ENCODE measurements around the gene C1QTNF12.
"Not testable (repeated sequence)": the region's sequence is repeated elsewhere in the genome, so short reads cannot be mapped to it uniquely, and the experiment has no call there.

The C1QTNF12 gene

DNA sequence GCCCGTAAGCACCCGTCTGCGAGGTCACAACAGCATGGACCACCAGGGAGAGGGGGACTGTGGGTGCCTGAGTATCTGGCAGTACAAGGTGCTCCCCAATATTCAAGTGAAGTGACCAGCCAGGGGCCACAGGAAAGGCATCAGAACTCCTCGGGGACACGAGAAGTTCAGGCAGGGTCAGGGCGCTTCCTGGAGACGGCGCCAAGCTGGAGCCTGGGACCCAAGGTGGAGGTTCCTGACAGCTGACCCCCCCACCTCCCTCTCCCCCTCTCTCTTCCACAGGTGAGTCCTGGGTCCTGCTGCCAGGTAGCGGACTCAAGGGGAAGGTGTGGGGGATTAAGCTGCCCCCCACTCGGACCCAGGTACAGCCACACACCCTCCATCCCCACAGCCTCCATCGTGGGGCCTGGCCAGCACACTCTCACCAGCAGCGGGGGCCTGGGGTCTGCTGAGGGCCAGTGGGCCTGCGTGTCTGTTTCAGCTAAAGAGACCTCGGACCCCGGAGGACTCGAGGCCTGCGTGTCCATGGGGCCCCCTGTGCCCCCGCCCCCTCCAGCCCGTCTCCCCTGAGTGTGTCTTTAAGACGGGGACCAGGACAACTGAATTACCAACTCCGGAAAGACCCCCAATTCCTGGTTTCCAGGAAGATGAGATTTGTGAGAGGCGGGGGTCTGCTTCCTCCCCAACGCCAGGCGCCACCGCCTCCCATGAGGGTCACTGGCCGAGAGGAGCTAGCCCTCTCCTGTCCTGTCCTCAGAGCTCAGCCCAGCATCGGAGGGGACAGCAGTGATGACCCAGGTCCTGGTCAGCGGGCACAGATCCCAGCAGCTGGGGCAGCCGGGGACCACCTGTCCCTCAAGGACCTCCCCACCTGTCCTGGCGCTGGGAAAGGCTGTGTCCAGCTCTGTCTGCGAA, 46.3 kb downstream of the C1QTNF12 start:
- H3K9me3 Mint-ChIP-seq = peaks cover 0 to 2% of the 10 kb centered on the region in 2 donors
- no peak for DNase-seq
- peak overlapping the region; percentile 81 to 83 for H3K4me3 Mint-ChIP-seq
- no peaks in the 10 kb centered on the region for H3K27me3 Mint-ChIP-seq
- no peak for ATAC-seq
- peak overlapping the region; percentile 64 to 74 for H3K27ac Mint-ChIP-seq
- H3K4me1 Mint-ChIP-seq = peaks cover 34% of the 10 kb centered on the region

DNA sequence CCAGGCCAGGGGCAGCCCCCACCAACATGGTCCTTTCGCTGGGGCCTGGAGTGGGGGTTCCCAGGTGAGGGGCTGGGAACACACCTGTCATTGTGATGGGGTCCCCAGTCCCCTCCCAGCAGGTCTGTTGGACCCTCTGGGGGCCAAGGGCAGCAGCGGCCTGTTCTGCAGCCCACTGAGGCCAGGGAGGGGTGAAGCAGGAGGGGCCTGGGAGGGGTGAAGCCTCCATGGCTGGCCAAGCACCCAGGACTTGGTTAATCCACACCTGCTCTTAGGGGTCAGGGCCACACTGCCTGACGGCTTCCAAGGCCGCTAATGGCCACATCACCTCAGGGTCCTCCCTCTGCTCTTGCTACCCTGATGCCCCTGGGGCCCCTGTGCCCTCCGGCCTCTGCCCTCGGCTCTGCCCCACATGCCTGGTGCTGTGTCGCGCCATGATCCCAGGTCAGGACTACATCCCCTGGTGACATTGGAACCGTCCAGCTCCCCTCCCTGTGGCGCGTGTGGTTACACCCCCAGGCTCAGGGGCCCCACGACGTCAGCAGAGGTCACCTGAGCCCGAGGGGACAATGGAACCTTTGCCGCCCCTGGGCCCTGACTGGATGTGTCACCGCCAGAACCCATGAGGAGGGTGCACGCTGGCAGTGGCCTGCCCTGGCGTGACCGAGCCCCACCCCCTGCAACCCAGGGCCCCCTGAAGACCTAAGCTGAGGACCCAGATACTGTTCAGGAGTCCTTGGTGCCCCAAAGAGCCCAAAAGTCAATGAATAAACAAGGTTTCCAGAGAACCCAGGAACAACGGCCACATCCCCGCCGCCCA, 47.2 kb downstream of the C1QTNF12 start:
- Mint-ChIP-seq H3K27me3 (no peaks in the 10 kb centered on the region), H3K4me1 (peaks cover 26% of the 10 kb centered on the region), H3K4me3 (peak overlapping the region; percentile 49 to 83), H3K27ac (peak overlapping the region in 1 of 2 donors; percentile 64), H3K9me3 (peaks cover 9 to 10% of the 10 kb centered on the region in 2 donors)
- DNase-seq (no peak), ATAC-seq (no peak)

DNA sequence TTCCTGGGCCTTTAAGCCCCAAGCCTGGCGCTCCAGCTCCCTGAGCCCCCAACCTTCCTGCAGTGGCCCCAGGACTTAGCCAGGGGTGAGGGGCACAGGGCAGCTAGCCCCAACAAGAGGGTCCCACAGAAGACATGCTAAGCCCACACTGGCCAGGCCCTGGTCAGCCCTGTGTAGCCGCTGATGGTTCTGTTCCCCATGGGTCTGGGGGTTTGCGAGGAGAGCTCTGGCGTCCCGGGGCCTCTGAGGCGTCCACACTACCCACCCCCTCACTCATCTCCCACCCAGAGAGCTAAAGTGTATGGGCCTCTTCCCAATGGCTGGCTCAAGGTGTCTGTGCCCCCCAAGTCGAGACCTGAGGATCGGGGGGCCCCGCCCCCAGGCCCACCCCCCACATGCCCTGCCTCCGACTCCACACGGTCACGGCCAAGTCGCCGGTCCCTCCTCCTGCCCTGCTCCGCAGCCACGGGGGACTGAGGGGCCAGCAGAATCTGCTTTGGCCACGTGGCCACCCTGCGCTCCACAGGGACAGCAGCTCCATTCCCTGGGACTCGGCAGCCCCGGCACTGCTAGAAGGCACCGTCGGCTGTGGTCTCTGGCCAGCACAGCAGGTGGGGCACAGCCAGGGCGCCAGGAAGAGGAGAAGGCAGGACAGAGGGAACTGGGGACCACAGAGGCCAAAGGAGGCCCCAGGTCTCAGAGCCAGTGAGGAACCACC, 47.9 kb downstream of the C1QTNF12 start:
- Mint-ChIP-seq H3K4me1 (peaks cover 18% of the 10 kb centered on the region), H3K27me3 (no peaks in the 10 kb centered on the region), H3K4me3 (no peak overlapping the region), H3K27ac (no peak overlapping the region), H3K9me3 (peaks cover 11 to 15% of the 10 kb centered on the region in 2 donors)
- DNase-seq = no peak
- ATAC-seq = no peak

DNA sequence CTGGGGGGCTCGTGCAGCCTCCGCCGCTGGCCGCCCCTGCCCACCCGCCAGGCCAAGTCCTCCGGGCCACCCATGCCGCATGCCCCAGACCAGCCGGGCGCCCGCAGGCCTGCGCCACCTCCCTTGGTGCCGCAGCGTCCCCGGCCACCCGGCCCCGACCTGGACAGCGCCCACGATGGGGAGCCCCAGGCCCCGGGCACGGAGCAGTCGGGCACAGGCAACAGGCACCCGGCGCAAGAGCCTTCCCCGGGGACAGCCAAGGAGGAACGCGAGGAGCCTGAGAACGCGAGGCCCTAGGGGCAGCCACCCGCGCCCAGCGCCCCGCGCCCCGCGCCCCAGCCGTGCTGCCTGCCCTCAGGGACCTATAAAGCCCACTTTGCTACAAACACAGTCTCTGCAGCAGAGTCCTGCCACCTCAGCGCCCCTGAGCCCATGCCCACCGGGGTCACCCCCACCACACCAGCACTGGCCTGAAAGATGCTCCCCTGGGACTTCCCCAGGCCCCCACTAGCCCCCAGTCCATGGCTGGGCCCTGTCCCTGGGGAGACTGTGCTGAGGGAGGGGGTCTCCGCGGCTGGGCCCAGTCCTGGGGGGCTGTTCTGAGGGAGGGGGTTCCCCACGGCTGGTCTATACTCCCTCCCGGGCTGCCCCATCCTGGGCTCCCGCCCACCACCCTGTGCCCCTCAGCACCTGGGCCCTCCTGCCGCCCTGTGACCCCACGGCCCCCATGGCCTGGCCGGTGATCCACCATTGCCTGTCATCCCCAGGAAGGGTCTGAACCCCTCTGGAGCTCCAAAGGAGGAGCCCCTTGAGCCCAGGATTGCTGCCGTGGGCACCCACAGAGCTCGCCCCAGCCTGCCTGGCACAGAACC, 48.7 kb downstream of the C1QTNF12 start:
- H3K4me3 Mint-ChIP-seq = no peak overlapping the region
- no peak for DNase-seq
- peak overlapping the region in 1 of 2 donors; percentile 48 for H3K27ac Mint-ChIP-seq

DNA sequence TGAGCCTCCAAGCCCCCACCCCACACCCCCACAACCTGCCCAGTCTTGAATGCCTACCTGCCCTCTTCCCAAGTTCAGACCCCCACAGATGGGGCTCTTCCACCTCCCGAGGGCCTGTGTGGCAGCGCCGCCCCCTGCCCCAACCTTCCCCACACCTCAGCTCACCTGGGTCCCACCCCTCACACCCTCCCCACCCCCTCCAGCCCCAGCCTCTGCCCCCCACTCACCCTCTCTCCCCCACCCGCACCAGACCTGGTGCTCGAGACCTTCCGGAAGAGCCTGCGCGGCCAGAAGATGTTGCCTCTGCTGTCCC, 49.4 kb downstream of the C1QTNF12 start:
- Mint-ChIP-seq H3K4me1 (peaks cover 18% of the 10 kb centered on the region), H3K27me3 (no peaks in the 10 kb centered on the region), H3K4me3 (no peak overlapping the region), H3K9me3 (peaks cover 14 to 16% of the 10 kb centered on the region in 2 donors), H3K27ac (no peak overlapping the region)
- ATAC-seq = no peak
- no peak for DNase-seq

More for the DNA sequence above, 48.7 kb downstream of the C1QTNF12 start:
- no peak for ATAC-seq
- Mint-ChIP-seq H3K4me1 (peaks cover 18% of the 10 kb centered on the region), H3K9me3 (peaks cover 11 to 15% of the 10 kb centered on the region in 2 donors), H3K27me3 (no peaks in the 10 kb centered on the region)

DNA sequence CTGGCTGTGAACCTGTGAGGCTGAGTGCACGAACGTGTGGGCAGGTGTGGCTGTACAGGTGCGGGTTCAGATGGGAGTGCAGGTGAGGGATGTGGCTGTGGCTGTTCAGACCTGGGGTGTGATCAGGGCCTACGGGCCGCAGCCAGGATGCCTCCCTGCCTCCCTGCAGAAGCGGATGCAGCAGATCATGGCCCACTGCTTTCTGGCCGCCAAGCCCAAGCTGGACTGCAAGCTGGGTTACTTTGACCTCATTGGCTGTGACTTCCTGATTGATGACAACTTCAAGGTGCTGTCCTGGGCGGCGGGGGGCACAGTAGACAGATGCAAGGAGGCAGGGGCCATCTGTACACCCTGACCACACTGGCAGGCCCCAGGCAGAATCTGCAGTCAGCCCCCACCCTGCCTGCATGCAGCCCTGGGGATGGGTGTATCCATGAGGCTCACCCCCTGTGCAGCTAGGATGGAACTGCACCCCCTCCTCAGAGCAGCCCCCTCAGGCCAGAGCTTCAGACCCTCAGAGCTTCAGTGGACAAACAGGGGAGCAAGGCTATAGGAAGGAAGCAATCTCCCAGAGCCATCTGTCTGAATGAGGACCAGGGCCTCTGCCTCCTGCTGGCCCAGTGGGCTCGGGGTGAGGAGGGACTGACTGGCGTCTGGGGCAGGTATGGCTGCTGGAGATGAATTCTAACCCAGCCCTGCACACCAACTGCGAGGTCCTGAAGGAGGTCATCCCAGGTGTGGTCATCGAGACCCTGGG, 49.9 kb downstream of the C1QTNF12 start:
- Mint-ChIP-seq H3K27me3 (no peaks in the 10 kb centered on the region), H3K4me1 (peaks cover 18% of the 10 kb centered on the region), H3K4me3 (no peak overlapping the region), H3K27ac (no peak overlapping the region), H3K9me3 (peaks cover 19 to 22% of the 10 kb centered on the region in 2 donors)
- ATAC-seq (no peak), DNase-seq (no peak)

DNA sequence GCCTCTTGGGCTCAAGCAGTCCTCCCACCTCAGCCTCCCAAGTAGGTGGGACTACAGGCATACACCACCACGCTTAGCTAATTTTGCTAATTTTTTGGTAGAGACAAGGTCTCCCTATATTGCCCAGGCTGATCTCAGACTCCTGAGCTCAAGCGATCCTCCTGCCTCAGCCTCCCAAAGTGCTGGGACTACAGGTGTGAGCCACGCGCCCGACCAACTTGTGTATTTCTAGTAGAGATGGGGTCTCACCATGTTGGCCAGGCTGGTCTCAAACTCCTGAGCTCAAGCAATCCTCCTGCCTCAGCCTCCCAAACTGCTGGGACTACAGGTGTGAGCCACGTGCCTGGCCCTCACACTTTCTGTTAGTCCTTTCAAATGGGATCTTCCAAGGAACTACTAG, 50.8 kb downstream of the C1QTNF12 start:
- Mint-ChIP-seq H3K4me1 (peaks cover 17% of the 10 kb centered on the region), H3K9me3 (peaks cover 22% of the 10 kb centered on the region in 2 donors), H3K27ac (peak overlapping the region in 1 of 2 donors; percentile 59)
- not testable (repeated sequence) for ATAC-seq, H3K27me3 Mint-ChIP-seq, DNase-seq, H3K4me3 Mint-ChIP-seq

DNA sequence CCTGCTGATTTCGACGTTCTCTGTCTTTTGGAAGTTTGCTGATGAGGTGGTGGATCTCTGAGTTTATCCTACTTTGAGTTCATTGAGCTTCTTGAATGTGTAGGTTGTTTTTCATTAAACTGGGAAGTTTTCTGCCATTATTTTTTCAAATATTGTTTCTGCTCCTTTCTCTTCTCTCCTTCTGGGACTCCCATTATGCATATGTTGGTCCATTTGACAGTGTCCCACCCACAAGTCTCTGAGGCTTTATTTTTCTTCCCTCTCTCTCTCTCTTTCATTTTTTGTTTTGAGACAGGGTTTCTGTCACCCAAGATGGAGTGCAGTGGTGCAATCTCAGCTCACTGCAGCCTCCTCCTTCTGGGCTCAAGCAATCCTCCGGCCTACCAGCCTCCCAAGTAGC, 51.8 kb downstream of the C1QTNF12 start:
- H3K4me3 Mint-ChIP-seq = no peak overlapping the region
- ATAC-seq (no peak), DNase-seq (no peak)
- H3K27me3 Mint-ChIP-seq = no peaks in the 10 kb centered on the region
- H3K4me1 Mint-ChIP-seq = peaks cover 7% of the 10 kb centered on the region
- no peak overlapping the region for H3K27ac Mint-ChIP-seq
- H3K9me3 Mint-ChIP-seq = peaks cover 22% of the 10 kb centered on the region in 2 donors
